Loucy (cell line): ENCODE measurements around the gene CRAT.

ENCODE experiments used
- H2AFZ ChIP-seq: fragments of 200-600 bp; sonication (generic); 2 replicates; pipeline ENCODE4 v1.6.0; 2016; ENCODE audit warnings: antibody characterized with exemption, mild to moderate bottlenecking, low read length, moderate library complexity
- H3F3A ChIP-seq: fragments of 200-600 bp; 2 replicates; pipeline ENCODE4 v1.6.0; 2016; ENCODE audit warnings: antibody characterized with exemption, low read depth, mild to moderate bottlenecking
- H3K27me3 ChIP-seq: fragments of 200-600 bp; sonication (generic); 2 replicates; pipeline ENCODE4 v1.6.1; 2014; ENCODE audit warnings: low read length, mild to moderate bottlenecking; ENCODE audit not compliant: insufficient read depth, poor library complexity, severe bottlenecking
- H3K36me3 ChIP-seq: fragments of 200-600 bp; sonication (generic); 2 replicates; pipeline ENCODE4 v1.6.1; 2016; ENCODE audit warnings: low read length; ENCODE audit not compliant: insufficient read depth
- H3K4me1 ChIP-seq: fragments of 200-600 bp; sonication (generic); 2 replicates; pipeline ENCODE4 v1.5.1; 2014; ENCODE audit warnings: low read length, mild to moderate bottlenecking; ENCODE audit not compliant: insufficient read depth, poor library complexity, severe bottlenecking
- H3K4me2 ChIP-seq: fragments of 200-600 bp; sonication (generic); 2 replicates; pipeline ENCODE4 v1.6.0; 2014; ENCODE audit warnings: antibody characterized with exemption, low read length, low read depth, mild to moderate bottlenecking; ENCODE audit not compliant: poor library complexity, severe bottlenecking
- H3K4me3 ChIP-seq: fragments of 200-600 bp; sonication (generic); 2 replicates; pipeline ENCODE4 v1.5.1; 2014; ENCODE audit warnings: low read length, mild to moderate bottlenecking, mixed read lengths; ENCODE audit not compliant: poor library complexity, severe bottlenecking
- H3K79me2 ChIP-seq: fragments of 200-600 bp; sonication (generic); 2 replicates; pipeline ENCODE4 v1.6.1; 2014; ENCODE audit warnings: low read length; ENCODE audit not compliant: insufficient read depth
- H3K9ac ChIP-seq: fragments of 200-600 bp; sonication (generic); 2 replicates; pipeline ENCODE4 v1.6.0; 2014; ENCODE audit warnings: mild to moderate bottlenecking, low read depth, low read length, moderate library complexity; ENCODE audit not compliant: poor library complexity, severe bottlenecking
- H3K9me2 ChIP-seq: fragments of 200-600 bp; sonication (generic); replicated peaks from 2 replicates; pipeline ENCODE4 v1.6.1; 2016; ENCODE audit warnings: low read depth, low read length, mixed read lengths
- H3K9me3 ChIP-seq: fragments of 200-600 bp; sonication (generic); 2 replicates; pipeline ENCODE4 v1.6.1; 2014; ENCODE audit warnings: mild to moderate bottlenecking, antibody characterized with exemption, low read length, low read depth; ENCODE audit not compliant: insufficient read depth
- H4K20me1 ChIP-seq: fragments of 200-600 bp; sonication (generic); 2 replicates; pipeline ENCODE4 v1.6.0; 2014; ENCODE audit warnings: antibody characterized with exemption, low read length, mild to moderate bottlenecking; ENCODE audit not compliant: insufficient read depth, poor library complexity, severe bottlenecking
- EZH2phosphoT487 ChIP-seq: fragments of 200-600 bp; IDR thresholded peaks from 2 replicates; pipeline ENCODE4 v1.6.1; 2018; ENCODE audit warnings: antibody characterized with exemption, mild to moderate bottlenecking, moderate library complexity, borderline replicate concordance
- TF ChIP-seq, protein P1 (sequence below): fragments of 200-600 bp; sonication (generic); conservative IDR thresholded peaks from 2 replicates; pipeline ENCODE4 v1.5.1; 2014; ENCODE audit warnings: mild to moderate bottlenecking, antibody characterized with exemption, low read length

CRAT gene

DNA sequence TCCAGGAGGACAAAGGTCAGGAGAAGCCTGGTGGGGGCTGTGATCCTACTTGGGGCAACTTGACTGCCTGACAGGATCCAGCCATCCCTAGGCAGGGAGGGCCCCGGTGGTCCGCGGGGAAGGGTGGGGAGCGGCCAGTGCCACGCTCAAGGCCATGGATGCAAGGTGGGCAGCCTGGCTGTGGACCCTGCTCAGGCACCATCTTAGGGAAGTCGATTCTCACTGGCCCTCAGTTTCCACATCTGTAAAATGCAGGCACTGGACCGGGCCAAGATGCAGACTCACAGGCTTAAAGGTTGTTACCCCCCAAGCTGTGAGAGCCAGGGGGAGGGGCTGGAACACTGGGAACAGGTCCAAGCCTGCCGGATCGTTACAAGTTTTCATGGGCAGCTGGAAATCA is 38.4 kb downstream of the CRAT start:
- no peaks in the 10 kb centered on the region for H3K36me3 ChIP-seq
- peak overlapping the region; percentile 68 for H3K4me3 ChIP-seq
- peaks cover 11% of the 10 kb centered on the region; the same call in 1 of the 2 replicates for H3F3A ChIP-seq
- TF ChIP-seq EZH2phosphoT487 = no peak
- peak overlapping the region; percentile 90 for H3K4me2 ChIP-seq
- H3K4me1 ChIP-seq = peaks cover 45% of the 10 kb centered on the region
- no peaks in the 10 kb centered on the region for H4K20me1 ChIP-seq
- H3K79me2 ChIP-seq = peaks cover 20% of the 10 kb centered on the region; the same call in 1 of the 2 replicates
- H2AFZ ChIP-seq = no peak overlapping the region
- no peaks in the 10 kb centered on the region for H3K9me3 ChIP-seq
- no peaks in the 10 kb centered on the region for H3K27me3 ChIP-seq
- peak overlapping the region; percentile 89 for H3K9ac ChIP-seq
- H3K9me2 ChIP-seq = no peaks in the 10 kb centered on the region

DNA sequence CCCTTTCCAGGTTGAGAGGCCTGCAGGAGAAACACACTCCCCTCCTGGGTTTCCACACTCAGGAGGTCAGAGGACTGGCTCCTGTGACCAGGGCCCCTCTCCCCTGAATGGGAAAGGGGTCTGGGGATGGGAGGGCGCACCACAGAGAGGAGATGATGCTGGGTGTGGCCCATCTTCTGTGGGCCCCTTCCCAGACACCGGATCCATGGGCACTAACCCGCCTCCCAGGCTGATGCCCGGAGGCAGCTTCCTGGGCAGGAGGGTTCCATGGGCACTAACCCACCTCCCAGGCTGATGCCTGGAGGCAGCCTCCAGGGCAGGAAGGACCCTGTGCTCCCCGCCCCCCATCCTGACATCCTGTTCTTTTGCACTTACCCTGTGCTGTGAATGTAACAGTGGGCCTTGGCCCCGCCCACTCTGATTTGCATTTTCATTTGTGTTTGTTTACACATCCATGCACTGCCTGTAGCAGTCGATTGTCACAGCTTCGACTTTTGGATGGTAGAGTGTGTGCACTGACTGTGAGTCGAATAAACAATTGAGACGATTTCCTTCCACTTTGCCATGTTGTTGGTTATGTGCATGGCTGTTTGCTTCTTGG is 39.0 kb downstream of the CRAT start:
- peaks cover 20% of the 10 kb centered on the region; the same call in 1 of the 2 replicates for H3K79me2 ChIP-seq
- H4K20me1 ChIP-seq = no peaks in the 10 kb centered on the region
- H2AFZ ChIP-seq = no peak overlapping the region
- H3K36me3 ChIP-seq = no peaks in the 10 kb centered on the region
- peak overlapping the region; percentile 89 for H3K9ac ChIP-seq
- no peaks in the 10 kb centered on the region for H3K27me3 ChIP-seq
- no peaks in the 10 kb centered on the region for H3K9me2 ChIP-seq
- TF ChIP-seq, protein P1, sequence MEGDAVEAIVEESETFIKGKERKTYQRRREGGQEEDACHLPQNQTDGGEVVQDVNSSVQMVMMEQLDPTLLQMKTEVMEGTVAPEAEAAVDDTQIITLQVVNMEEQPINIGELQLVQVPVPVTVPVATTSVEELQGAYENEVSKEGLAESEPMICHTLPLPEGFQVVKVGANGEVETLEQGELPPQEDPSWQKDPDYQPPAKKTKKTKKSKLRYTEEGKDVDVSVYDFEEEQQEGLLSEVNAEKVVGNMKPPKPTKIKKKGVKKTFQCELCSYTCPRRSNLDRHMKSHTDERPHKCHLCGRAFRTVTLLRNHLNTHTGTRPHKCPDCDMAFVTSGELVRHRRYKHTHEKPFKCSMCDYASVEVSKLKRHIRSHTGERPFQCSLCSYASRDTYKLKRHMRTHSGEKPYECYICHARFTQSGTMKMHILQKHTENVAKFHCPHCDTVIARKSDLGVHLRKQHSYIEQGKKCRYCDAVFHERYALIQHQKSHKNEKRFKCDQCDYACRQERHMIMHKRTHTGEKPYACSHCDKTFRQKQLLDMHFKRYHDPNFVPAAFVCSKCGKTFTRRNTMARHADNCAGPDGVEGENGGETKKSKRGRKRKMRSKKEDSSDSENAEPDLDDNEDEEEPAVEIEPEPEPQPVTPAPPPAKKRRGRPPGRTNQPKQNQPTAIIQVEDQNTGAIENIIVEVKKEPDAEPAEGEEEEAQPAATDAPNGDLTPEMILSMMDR = no peak
- no peak for TF ChIP-seq EZH2phosphoT487
- peak overlapping the region; percentile 90 for H3K4me2 ChIP-seq
- no peaks in the 10 kb centered on the region for H3K9me3 ChIP-seq
- peaks cover 11% of the 10 kb centered on the region; the same call in 1 of the 2 replicates for H3F3A ChIP-seq
- peak overlapping the region; percentile 68 for H3K4me3 ChIP-seq
- H3K4me1 ChIP-seq = peaks cover 45% of the 10 kb centered on the region

DNA sequence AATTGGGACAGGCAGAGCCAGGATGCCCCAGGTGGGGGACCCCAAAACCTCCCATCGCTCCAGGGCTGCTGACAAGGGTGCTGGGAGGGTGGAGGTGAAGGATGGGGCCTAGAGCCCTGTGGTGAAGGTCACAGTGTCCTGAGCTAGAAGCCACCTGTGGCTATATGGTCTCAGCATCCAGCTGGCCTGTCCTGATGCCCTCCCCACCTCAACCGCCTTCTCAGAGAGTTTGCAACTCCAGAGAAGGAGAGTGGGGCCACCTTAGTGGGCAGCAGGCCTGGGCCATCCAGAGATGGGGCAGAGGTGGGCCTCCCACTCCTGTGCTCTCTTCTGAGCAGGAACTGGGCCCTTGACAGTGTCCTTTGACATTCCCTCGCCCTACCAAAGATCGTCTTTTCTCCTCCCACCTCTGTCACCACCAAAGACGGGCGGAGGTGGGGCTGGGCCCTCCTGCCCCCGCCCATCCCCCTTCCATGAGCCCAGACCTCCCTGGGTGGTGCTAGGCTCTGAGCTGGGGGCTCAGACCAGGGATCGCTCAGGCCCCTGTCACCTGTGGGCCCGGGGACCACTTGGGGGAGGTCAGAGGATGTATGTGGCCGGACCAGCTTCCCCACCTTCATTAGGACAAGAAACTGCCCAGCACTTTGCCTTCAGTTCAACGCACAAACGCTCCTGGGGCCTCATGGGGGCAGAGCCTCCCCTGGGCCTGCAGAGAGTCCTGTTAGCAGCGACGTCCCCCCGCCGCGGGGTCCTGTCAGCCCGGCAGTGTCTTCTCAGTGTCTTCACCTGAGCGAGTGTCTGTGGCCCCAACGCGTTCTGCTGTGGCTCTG is 39.7 kb downstream of the CRAT start:
- Histone ChIP-seq H3K9me3 (no peaks in the 10 kb centered on the region), H4K20me1 (no peaks in the 10 kb centered on the region), H3F3A (peaks cover 11% of the 10 kb centered on the region; the same call in 1 of the 2 replicates), H3K4me3 (peak overlapping the region; percentile 68), H2AFZ (no peak overlapping the region), H3K27me3 (no peaks in the 10 kb centered on the region), H3K9me2 (no peaks in the 10 kb centered on the region), H3K4me2 (peak overlapping the region; percentile 90), H3K79me2 (peaks cover 20% of the 10 kb centered on the region; the same call in 1 of the 2 replicates), H3K9ac (peak overlapping the region; percentile 89), H3K36me3 (no peaks in the 10 kb centered on the region), H3K4me1 (peaks cover 45% of the 10 kb centered on the region)
- TF ChIP-seq EZH2phosphoT487 = no peak
- TF ChIP-seq, protein P1 = no peak
